ENCODE results near the gene MAST3.
A peak's percentile ranks its signal among the peaks of the same experiment; 100 is the strongest.

Gene MAST3

DNA sequence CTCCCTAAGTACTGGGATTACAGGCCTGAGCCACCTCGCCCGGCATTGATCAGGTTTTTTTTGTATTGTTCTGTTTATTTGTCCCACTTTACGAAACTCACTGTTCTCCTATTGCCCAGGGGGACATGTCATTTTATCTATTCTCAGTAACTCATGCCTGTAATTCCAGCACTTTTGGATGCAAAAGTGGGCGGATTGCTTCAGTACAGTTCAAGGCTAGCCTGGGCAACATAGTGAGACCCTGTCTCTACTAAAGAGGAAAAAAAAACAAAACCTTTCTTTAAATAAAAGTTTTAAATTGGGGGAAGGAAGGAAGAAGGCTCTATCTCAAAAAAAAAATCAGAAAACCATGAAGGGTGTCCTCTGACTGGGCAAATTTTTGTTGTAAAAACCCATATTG is 92.7 kb downstream of the MAST3 start:
- DNase-seq (ENCODE audit: low read depth) = no peak

DNA sequence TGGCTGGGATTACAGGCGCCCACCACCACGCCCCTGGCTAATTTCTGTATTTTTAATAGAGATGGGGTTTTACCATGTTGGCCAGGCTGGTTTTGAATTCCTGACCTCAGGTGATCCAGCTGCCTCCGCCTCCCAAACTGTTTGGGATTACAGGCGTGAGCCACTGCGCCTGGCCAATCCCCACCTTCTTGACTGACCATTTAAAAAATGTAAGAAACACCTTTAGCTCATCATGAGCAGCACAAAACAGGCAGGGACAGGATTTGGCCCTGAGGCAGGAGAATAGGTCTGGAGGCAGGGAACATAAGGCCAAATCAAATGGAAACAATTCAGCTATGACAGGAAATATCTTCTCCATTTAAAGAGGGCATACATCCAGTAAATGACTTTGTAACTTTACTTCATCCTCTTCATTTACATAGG is 94.1 kb downstream of the MAST3 start:
- no peak for DNase-seq (ENCODE audit: low read depth)

DNA sequence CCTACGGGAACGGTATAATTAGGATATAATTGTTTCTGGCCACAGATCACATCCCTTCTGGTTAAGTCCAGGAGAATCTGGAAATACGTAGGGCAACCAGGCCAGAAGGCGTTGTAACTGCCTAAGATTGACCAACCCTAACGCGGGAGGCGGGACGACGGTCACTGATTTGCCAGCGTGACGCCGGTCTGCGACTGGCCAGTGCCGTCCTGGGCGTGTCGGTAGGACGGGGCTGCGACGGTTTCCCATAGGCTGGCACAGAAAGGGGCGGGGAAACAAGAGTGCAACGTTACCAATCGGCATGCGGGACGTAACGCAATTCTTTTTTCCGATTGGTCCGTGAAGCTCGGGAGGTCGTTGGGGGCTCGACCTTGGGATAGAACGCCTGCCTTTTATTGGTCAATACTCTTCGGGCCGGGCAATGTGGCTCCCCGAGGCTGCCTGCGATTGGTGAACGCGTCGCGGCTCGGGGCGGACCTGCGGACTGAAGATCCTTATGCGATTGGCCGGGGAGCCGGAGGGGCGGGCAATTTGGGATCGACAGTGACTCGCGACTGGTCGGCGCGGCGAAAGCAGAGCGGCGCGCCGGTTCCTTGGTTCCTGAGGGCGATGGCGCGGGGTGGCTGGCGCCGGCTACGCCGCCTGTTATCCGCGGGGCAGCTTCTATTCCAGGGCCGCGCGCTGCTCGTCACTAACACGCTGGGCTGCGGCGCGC is 95.3 kb downstream of the MAST3 start, which contains the start of gene MPV17L2:
Gene MPV17L2, plus strand, starts transcription at position 546 of the 715 bp plus-strand sequence. Its CDS starts 64 bp downstream, at position 610.
- DNase-seq (ENCODE audit: low read depth) = peak; percentile 96

DNA sequence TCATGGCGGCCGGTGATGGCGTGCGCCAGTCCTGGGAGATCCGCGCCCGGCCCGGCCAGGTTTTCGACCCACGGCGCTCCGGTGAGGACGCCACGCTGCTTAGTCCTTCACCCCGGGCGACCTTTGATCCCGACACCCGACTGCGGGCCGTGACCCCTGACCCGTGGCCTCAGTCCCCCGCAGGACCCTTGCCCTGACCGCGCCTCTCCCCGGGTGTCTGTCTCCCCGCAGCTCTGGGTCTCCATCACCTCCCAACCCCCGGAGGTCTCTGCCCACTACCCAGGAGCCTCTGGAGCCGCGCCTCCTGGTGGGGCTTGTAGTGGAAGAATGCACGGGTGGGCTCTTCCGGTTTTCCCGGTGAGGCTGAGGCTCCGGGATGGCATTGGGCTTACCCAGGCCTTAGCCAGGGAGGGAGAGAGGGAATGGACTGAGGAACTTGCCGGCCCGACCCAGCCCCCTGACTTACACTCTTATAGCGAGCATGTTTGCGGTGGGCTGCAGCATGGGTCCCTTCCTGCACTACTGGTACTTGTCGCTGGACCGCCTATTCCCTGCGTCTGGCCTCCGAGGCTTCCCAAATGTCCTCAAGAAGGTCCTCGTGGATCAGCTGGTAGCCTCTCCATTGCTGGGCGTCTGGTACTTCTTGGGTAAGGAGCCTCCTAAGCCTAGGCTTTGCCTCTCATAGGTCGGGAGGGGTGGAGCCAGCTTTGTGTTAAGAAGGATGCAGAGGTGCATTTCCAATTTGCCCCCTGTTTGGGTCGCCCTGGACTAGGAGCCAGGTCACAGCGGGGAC is 96.0 kb downstream of the MAST3 start:
- DNase-seq (ENCODE audit: low read depth) = no peak

DNA sequence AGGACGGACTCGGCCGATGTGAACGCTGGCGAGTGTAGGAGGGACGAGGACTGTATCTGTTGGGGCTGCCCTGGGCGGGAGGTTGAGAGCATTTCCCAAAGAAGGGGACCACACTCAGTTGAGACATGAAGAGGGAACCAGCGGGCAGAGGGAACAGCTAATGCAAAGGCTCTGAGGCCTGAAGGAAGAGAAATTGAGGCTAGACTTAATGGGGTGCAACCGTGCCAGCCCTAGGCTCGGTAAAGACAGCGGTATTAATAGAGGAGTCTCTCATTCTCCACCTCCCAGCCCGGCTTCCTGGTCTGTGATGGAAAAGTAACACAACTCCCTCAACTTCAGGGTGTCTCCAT is 96.6 kb downstream of the MAST3 start:
- no peak for DNase-seq (ENCODE audit: low read depth)

DNA sequence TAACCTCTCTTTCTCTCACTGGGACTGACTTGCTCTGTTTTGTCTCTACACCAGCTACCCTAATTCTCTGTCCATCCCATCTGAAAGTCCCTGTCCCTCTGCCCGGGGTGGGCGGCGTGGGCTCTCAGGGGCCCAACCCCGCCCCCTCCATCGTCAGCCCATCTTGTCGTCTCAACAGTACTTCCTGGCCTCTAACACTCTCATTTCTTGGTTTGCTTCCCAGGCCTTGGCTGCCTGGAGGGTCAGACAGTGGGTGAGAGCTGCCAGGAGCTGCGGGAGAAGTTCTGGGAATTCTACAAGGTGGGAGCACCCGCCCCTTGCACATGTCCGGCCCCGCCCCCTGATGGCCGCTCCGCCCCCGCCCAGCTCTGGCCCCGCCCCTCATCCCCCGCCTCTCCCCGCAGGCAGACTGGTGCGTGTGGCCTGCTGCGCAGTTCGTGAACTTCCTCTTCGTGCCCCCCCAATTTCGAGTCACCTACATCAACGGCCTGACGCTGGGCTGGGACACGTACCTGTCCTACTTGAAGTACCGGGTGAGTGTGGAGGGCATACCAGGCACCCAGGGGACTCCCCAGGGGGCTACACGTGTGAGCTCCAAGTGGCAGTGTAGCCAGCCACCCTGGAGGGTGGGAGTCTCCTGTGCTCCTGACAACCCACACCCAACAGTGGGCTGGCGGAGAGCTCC is 97.1 kb downstream of the MAST3 start:
- no peak for DNase-seq (ENCODE audit: low read depth)

DNA sequence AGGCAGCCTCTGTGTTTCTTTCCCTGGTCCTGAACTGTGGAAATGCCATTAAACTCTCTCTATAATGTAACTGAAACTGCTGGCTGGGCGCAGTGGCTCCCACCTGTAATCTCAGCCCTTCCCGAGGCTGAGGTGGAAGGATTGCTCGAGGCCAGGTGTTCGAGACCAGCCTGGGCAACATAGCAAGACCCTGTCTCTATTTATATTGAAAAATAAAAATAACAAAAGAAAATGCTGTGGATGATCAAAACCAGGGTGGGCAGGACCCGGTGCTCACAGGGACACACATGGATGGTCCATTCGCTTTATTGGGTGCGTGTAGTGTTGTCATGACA is 98.9 kb downstream of the MAST3 start:
- DNase-seq (ENCODE audit: low read depth) = no peak

DNA sequence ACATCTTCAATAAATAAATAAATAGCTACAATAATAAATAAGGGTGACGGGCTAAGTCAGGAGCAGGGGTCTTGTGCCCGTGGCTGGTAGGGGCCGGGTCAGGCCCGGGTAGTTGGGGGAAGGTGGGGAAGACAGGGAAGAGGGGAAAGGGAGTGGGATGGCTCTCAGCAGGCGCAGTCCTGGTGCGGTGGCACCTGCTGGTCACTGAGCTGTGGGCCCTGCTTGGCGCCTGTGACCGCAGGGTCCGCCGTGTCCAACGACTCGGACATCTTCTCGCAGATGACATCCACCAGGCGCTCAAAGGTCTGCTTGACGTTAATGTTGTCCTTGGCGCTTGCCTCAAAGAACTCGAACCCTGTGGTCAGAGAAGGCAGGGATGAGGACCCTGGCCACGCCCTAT is 99.7 kb downstream of the MAST3 start:
- no peak for DNase-seq (ENCODE audit: low read depth)

DNA sequence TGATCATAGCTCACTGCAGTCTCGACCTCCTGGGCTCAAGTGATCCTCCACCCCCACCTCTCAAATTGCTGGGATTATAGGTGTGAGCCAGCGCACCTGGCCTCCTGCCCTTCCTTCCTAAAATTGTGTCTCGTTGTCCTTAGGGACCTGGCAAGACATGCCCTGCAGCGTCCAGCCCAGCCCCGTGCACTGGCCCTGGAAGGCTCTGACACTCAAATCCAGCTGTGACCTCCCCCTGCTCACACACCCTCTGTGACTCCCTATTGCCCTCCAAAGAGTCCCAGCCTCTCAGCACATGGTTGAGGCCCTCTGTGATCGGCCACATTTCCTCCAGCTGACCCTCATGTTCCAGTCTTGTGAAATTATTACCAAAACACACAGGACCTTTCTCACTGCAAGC is 100.4 kb downstream of the MAST3 start:
- DNase-seq (ENCODE audit: low read depth) = no peak

DNA sequence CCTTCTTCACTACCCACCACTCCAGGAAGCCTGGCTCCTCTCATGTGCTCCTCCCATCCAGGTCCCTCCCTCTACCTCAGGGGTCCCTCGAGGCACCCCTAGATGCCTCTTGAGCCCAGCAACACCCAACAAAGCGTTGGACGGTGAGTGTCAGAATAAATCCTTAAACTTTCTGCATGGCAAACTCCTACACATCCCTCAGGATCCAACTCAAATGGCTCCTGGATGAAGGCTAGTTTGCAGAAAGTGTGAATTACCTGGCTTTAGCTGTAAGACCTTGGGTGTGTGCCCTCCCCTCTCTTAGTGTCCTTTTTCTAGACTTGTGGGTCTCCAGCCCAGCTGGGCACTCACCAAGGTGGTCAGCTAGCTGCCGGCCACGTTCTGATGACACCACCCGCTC is 100.8 kb downstream of the MAST3 start:
- DNase-seq (ENCODE audit: low read depth) = no peak

All from stimulated activated CD8-positive, alpha-beta memory T cell treated with anti-CD3 and anti-CD28 coated beads, Interleukin-4, amount 100 ng/mL, for 24 hours (primary cell).